ENCODE results near the gene PADI4. TPM values are rescaled to one million over a fixed set of nuclear protein-coding genes. Genes with fewer than 3 reads are reported as not detected.

Gene PADI4
- total and polyA plus RNA-seq, 12 donors, result 0.05 to 0.72 (median 0.27) TPM; not detected in 5

- Histone ChIP-seq H3K4me3 (no peak overlapping the region), H3K27me3 (peaks cover 10% of the 10 kb centered on the region), H3K4me1 (replicated peaks in 1 of 2) (no peaks in the 10 kb centered on the region), H3K27ac (no peak overlapping the region), H3K36me3 (replicated peaks in 1 of 2) (no peaks in the 10 kb centered on the region), H3K9me3 (replicated peaks in 1 of 3) (no peaks in the 10 kb centered on the region)
- DNase-seq, result no peak
- intact Hi-C loops (cut with DNase I), result loop anchor here in 1 of 2 donors (5.0 kb wide), 1 partner anchor 207 kb away; no protein-coding TSS in a partner anchor
- TF ChIP-seq POLR2A (IDR thresholded peaks at IDR 0.05), result no peak
- TF ChIP-seq CTCF (IDR thresholded peaks at IDR 0.05), result no peak
- 70 to 78% (median 74%) methylated on average over 4 of the region's 4 CpGs for WGBS, 4 donors
Observed at GRCh38 chr1:17329610-17330009, 21.6 kb downstream of the PADI4 start.

- Histone ChIP-seq H3K9me3 (replicated peaks in 1 of 3) (no peaks in the 10 kb centered on the region), H3K36me3 (replicated peaks in 1 of 2) (no peaks in the 10 kb centered on the region), H3K27ac (no peak overlapping the region), H3K4me3 (no peak overlapping the region), H3K27me3 (peaks cover 10% of the 10 kb centered on the region), H3K4me1 (replicated peaks in 1 of 2) (no peaks in the 10 kb centered on the region)
- intact Hi-C loops (cut with DNase I), result loop anchor here in 1 of 2 donors (5.0 kb wide), 1 partner anchor 209 kb away; no protein-coding TSS in a partner anchor
- WGBS, 4 donors, result 57 to 67% (median 60%) methylated on average over 4 to 7 of the region's 7 CpGs
- no peak for TF ChIP-seq CTCF (IDR thresholded peaks at IDR 0.05)
- no peak for TF ChIP-seq POLR2A (IDR thresholded peaks at IDR 0.05)
- no peak for DNase-seq
Observed at GRCh38 chr1:17330856-17331255, 22.9 kb downstream of the PADI4 start.

- peaks cover 13% of the 10 kb centered on the region for H3K27me3 ChIP-seq
- no peak for DNase-seq
- H3K4me1 ChIP-seq (replicated peaks in 1 of 2), result no peaks in the 10 kb centered on the region
- TF ChIP-seq CTCF (IDR thresholded peaks at IDR 0.05), result no peak
- no peak for TF ChIP-seq POLR2A (IDR thresholded peaks at IDR 0.05)
- H3K27ac ChIP-seq, result no peak overlapping the region
- H3K9me3 ChIP-seq (replicated peaks in 1 of 3), result no peaks in the 10 kb centered on the region
- no peaks in the 10 kb centered on the region for H3K36me3 ChIP-seq (replicated peaks in 1 of 2)
- no peak overlapping the region for H3K4me3 ChIP-seq
- WGBS, 4 donors, result 73 to 91% (median 87%) methylated on average over 4 to 8 of the region's 8 CpGs
- intact Hi-C loops (cut with DNase I), result loop anchor here in 1 of 2 donors (5.0 kb wide), 1 partner anchor 211 kb away; no protein-coding TSS in a partner anchor
Observed at GRCh38 chr1:17333081-17333480, 25.1 kb downstream of the PADI4 start.

GRCh38 chr1:17335821-17336710 is 28.1 kb downstream of the PADI4 start:
- H3K27me3 ChIP-seq, result peaks cover 5% of the 10 kb centered on the region
- DNase-seq, result peak; percentile 43 to 81 (median 68)
- TF ChIP-seq POLR2A (IDR thresholded peaks at IDR 0.05) (no peak), CTCF (IDR thresholded peaks at IDR 0.05) (peak; percentile 57 to 77 (median 63))
- intact Hi-C loops (cut with DNase I), result loop anchor here in 1 of 2 donors (5.0 kb wide), 1 partner anchor 274 kb away; no protein-coding TSS in a partner anchor
- no peak overlapping the region for H3K4me3 ChIP-seq
- H3K27ac ChIP-seq, result no peak overlapping the region
- H3K9me3 ChIP-seq (replicated peaks in 1 of 3), result no peaks in the 10 kb centered on the region
- WGBS, 4 donors, result 21 to 29% (median 28%) methylated on average over 19 to 20 of the region's 20 CpGs
- H3K36me3 ChIP-seq (replicated peaks in 1 of 2), result no peaks in the 10 kb centered on the region
- H3K4me1 ChIP-seq (replicated peaks in 1 of 2), result no peaks in the 10 kb centered on the region
